ENCODE measurements around the gene GATD1. TPM values are rescaled to one million over a fixed set of nuclear protein-coding genes. Genes with fewer than 3 reads are reported as not detected.

Gene GATD1
- total RNA-seq, 2 donors from 2014 or later = 33.0 to 38.8 TPM

DNA sequence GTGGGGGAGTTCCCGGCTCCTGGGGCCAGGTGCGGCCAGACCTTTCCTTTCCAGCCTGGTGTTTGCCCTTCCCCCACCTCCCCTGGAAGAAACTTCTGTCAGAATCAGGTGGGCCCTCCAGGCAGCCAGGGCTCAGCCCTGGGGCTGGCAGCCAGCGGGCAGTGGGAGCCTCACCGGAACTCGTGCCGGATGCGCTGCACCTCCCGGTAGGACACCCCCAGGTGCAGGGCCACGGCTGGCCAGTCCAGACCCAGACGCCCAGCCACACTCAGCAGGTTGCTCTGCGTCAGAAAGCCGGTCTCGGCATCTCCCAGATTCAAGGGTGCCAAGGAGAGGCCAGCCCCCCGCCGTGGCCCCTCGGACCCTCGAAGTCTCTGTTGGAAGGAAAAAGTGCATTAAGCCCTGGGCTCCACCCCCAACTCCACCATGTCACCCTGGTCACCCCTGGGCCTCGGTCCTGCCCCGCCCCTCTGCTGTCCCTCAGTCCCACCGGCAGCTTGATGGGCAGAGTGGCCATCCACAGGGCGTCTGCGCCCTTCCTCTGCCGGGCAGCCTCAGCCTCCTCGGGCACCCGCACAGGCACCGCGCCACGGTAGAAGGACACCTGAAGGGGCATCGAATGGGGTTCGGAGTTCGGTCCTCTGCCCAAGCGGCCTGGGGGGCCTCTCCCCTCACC lies 22.5 kb upstream of the GATD1 start:
- intact Hi-C loops (cut with DNase I) = loop anchor here (10.0 kb wide), 2 partner anchors 55 to 135 kb away; partner anchors contain the start of gene TALDO1 (in 1 of the 2)
- no peak for DNase-seq (ENCODE audit: low spot score)

DNA sequence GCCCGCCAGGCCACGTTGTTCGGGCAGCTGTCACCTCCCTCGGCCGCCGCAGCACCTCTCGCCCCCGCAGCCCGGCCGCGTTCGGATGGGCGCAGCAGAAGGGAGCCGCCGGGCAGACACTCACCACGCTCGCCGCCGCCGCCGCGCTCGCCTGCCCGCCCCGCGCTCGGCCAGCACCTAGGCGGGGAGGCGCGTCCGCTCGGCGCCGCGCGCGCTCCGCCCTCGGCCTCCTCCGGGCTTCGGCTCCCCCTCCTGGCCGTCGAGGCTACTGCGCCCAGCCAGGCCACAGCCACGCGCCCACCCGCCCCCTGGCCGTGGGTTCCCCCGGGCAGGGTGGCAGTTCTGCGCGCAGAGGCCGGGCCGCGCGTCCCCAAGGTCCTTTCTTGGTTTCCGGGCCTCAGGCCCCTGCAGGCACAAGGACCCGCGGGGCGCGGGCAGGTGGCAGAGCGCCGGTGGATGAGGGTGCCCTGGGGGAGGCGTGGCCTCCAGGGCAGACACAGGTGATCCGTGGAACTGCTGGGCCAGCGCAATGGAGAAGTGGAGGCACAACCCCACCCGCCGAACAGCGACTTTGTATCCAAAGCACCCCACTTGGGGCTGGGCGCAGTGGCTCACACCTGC lies 20.9 kb upstream of the GATD1 start, which contains the start of gene SLC25A22:
Gene SLC25A22 (minus strand): TSS at position 189 of the 621 bp plus-strand sequence. CDS start 3,275 bp downstream, outside the sequence.
- DNase-seq (ENCODE audit: low spot score) = peak; percentile 92
- intact Hi-C loops (cut with DNase I) = loop anchor here in 1 of 2 donors (10.0 kb wide), 1 partner anchor 133 kb away; no protein-coding TSS in a partner anchor

DNA sequence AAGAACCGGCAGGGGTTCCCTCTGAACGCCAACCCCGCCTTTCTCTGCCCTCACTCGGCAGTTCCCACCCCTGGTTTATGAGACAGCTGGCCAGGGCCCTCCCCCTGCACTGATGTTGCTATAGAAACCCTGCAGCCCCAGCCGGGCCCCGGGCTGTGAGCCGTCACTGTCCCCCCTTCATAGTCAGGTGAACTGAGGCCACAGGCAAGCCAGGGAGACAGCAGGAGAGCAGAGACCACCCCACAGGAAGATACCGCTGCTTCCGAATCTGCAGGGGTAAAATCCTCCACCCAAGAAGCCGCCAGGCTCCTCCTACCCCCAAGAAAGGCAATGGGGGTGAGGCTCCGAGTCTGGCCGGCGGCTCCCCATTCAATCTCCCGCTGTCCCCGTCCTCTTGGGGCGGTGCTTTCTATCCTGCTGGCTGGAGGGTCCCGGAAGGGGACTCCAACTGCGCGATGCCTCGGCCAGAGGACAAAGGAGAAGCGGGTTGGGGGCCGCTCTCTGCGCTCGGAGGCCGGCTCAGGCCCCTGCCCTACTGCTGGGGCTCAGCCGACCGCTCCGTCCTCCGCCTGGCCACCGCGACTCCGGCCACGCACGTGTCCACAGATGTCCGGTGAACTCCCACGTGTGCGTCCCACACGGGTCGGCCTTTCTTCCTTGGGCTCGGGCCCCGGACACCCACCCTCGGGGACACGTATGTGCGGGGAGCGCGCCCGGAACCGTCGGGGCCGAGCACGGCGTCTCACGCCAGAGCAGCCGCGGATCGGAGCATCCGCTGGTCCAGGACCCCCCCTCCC lies 20.2 kb upstream of the GATD1 start:
- intact Hi-C loops (cut with DNase I) = loop anchor here in 1 of 2 donors (10.0 kb wide), 1 partner anchor 133 kb away; no protein-coding TSS in a partner anchor
- DNase-seq (ENCODE audit: low spot score) = peak; percentile 90

DNA sequence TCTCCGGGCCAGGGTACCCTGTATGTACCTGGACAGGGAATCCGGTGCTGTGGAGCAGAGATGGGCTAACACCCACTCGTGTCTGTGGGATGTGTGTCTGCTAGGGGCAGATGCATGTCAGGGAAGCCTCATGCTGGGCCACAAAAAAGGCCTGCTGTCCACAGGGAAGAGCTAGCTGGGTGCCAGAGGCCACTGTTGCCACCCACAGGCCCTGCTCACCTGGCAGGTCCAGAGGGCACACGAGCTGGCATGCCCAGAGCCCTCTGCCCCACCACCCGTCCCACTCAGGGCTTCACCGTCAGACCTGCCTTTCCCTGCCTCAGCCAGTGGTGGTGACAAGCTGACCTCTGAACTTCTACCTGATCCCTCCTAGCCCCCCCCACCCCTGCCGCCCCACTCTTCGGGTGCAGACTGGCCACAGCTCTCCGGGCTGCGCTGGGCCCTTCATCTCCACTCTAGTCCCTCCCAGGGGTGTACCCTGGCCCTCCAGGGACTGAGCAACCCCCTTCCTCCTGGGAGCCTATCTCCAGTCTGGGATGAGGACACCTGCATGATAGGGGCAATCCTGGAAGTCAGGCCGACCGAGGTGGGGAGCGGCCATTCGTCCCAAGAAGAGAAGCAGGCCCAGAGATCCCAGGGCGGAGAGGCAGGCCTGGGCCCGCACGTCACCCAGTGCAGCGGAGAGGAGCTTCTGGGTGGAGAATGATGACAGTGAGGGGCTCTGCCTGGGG lies 19.4 kb upstream of the GATD1 start:
- intact Hi-C loops (cut with DNase I) = loop anchor here in 1 of 2 donors (10.0 kb wide), 1 partner anchor 132 kb away; no protein-coding TSS in a partner anchor
- DNase-seq (ENCODE audit: low spot score) = no peak

DNA sequence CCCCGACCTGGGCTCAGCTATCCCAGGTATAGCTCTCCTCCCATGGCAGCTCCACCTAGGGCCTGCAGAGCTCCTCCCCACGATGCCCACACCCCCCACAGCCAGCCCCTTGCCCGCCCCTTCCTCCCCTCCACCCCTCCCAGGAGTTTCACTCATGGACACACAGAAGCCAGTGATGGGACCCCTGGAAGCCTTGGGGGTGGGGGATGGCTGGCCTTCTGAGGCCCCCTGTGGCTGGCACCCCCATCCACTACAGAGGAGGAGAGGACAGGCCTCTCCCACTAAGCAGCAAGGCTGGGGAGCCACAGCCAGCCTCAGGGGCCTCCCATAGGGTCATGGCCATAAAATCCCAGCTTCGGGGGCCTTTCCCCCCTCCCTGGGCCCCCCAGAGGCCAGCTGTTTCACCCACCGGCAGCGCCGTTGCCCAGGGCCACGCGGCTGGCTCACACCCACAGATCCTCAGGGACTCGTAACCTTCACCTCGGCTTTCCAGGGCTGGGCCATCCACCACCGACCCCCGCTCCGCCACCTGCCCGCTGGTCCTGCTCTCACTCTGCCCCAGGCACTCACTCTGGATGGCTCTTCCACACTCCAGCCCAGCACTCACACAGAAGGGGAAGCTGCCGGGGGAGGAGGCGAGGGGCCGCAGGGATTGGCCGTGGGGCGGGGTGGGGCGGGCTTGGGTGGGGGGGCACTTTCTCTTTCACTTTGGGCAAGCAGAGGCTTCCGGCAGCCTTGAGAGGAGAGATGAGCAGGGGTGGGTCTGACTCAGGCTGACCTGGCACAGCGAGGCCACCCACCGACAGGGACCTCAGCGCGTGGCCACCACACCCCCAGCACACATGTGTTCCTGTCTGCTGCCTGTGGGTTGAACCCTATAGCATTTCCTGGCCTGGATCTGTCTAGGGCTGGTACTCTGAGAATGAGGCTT lies 18.6 kb upstream of the GATD1 start:
- intact Hi-C loops (cut with DNase I) = loop anchor here in 1 of 2 donors (10.0 kb wide), 1 partner anchor 131 kb away; no protein-coding TSS in a partner anchor
- DNase-seq (ENCODE audit: low spot score) = peak; percentile 93

DNA sequence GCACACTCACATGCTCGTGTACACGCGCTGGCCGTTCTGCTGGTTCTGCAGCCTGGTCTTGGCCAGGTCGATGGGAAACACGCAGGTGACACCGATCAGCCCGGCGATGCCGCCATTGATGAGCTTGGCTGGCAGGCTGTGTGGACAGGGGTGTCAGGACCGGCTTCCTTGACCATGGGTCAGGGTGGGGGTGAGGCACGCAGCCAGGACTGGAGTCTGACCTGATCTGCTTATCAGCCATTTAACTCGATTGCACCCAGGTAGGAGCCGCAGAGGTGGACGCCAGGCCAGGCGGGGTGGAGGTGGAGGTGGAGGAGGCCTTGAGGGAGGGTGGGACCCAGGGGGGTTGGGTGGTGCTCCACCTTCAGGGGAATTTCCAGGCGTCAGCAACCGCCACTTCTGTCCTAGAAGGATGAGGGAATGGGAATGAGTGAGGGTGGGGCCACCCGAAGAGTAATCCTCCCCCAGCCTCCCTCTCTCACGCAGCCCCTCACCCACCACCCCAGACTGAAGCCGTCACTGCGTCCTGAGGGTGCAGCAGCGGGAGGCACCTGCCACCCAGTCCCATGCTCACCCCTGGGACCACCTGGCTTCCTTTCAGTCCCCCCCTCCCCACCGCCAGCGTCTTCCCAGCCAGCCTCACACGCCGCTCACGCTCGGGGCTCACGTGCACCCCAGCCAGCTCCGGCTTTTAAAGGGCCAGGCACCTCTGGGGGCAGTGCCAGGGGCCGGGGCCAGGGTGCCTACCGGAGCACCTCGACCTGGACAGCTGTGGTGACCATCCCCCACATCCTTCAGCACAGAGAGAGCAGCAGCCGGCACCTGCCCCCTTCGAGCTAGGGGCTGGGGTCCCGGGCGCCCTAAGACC lies 17.7 kb upstream of the GATD1 start:
- intact Hi-C loops (cut with DNase I) = loop anchor here in 1 of 2 donors (10.0 kb wide), 1 partner anchor 130 kb away; no protein-coding TSS in a partner anchor
- no peak for DNase-seq (ENCODE audit: low spot score)

DNA sequence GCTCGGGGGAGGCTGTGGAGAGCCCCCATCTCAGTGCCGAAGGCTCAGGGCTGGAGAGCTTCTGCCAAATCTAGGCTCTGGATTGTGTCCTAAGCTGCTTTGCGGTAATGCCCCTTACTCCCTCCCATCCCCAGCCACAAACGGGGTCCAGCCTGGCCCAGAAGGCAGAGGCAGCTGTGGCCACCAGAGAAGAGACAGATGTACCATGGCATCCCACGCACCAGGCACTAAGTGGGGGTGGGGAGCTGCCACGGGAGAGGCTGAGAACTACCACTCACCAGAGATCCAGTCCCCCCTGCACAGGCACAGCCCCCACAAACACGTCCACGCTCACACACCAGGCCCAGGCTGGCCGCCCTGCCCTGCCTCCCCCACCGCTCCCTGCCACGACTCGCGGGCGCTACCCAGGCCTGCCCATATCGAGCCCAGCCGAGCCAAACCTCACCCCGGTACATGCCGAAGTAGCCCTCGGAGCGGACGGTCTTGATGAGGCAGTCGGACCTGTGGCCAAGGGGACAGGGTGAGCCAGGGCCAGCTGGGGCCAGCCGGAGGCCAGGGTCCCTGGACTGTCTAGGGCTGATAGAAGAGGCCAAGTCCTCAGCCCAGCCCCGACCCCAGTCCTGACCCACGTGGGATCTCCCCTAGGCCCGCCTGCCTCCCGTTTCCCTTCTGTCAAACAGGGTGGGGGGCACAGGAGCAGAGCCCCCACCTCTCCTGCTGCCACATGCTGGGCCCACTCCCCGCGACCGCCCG lies 16.9 kb upstream of the GATD1 start:
- DNase-seq (ENCODE audit: low spot score) = no peak
- intact Hi-C loops (cut with DNase I) = loop anchor here in 1 of 2 donors (10.0 kb wide), 1 partner anchor 129 kb away; no protein-coding TSS in a partner anchor

DNA sequence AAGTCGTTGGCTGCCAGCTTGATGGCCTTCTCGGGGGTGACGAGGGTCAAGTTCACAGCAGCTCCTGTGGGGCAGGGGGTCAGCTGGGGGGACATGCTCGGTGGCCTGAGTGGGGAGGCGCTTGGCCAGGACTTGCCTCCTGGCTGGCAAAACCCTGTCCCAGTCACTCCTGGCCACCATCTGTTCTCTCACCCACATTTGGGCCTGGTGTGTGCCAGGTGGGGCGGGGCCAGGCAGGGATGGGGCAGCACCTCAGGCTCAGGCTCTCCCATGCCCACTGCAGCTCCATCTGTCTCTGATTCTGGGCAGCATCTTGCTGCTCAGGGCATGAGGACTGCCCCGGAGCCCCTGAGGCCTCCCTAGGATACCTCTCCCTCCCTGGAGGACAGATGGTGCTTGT lies 16.3 kb upstream of the GATD1 start:
- no peak for DNase-seq (ENCODE audit: low spot score)
- intact Hi-C loops (cut with DNase I) = loop anchor here in 1 of 2 donors (10.0 kb wide), 1 partner anchor 129 kb away; no protein-coding TSS in a partner anchor

DNA sequence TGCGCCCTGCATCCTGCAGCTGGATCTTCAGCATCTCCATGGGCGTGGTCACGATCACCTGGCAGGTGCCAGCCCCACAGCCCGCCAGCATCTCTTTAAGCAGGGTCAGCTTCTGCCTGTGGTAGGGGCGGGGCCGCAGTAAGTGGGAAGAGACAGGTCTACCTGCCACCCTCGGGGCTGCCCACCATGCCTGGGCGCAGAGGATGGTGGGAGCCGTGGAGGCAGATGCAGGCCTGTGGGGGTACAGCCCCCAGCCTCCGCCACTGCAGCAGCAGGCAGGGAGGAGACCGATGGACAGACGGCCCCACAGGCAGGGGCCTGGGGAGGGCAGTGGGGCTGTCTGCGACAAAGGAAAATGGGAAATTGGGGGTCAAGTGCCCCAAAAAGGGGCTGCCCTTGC lies 15.6 kb upstream of the GATD1 start:
- intact Hi-C loops (cut with DNase I) = loop anchor here in 1 of 2 donors (10.0 kb wide), 1 partner anchor 128 kb away; no protein-coding TSS in a partner anchor
- no peak for DNase-seq (ENCODE audit: low spot score)

DNA sequence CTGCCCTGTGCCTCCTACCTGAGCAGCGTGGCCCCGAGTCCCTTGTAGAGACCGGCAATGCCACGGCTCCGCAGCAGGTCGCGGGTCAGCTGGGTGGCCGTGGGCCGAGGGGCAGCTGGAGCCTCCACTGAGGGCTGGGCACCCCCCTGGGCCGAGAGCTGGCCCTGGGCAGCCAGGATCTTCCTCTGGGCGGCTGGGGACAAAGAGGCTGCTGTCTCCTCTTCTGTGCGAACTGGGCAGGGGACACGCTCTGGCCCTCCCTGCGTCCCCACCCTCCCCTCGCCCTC lies 15.2 kb upstream of the GATD1 start:
- no peak for DNase-seq (ENCODE audit: low spot score)
- intact Hi-C loops (cut with DNase I) = loop anchor here in 1 of 2 donors (10.0 kb wide), 1 partner anchor 128 kb away; no protein-coding TSS in a partner anchor

DNA sequence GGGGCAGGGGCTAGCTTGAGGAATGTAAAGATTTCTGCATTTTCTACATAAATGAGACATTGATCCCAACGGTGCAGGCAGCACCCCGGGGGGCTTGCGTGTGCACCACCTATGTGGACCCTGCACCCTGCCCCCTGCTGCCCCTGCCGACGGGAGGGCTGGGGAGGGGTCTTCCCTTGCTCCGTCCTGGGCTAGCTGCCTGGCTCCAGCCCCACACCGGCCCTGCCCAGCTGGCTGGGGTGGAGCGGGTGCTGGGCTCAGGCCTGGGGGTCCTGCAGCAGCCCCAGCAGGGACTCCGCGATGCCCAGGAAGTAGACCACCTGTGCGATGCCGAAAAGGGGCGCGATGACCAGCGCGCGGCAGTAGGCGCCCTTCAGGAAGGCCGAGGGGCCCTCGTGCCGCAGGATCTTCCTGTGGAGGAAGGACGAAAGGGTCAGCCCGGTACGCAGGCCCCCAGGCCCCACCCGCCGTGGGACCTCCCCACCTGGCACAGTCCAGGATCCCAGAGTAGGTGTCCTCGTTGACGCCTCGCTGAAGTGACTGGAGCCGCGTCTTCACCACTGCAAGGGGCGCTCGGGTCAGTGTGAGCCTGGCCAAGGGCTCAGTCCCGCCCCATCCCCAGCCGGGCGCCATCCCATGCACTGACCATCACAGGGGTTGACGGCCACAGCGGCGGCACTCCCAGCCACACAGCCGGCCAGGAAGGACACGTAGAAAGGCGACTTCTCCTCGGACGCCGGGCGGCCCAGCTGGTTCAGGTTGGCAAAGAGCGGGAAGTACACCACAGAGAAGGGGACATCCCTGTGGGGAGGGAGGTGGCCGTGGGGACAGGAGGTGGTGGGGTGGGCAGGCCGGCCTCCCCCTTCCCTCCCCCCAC lies 14.6 kb upstream of the GATD1 start:
- intact Hi-C loops (cut with DNase I) = loop anchor here in 1 of 2 donors (10.0 kb wide), 1 partner anchor 127 kb away; no protein-coding TSS in a partner anchor
- DNase-seq (ENCODE audit: low spot score) = no peak

DNA sequence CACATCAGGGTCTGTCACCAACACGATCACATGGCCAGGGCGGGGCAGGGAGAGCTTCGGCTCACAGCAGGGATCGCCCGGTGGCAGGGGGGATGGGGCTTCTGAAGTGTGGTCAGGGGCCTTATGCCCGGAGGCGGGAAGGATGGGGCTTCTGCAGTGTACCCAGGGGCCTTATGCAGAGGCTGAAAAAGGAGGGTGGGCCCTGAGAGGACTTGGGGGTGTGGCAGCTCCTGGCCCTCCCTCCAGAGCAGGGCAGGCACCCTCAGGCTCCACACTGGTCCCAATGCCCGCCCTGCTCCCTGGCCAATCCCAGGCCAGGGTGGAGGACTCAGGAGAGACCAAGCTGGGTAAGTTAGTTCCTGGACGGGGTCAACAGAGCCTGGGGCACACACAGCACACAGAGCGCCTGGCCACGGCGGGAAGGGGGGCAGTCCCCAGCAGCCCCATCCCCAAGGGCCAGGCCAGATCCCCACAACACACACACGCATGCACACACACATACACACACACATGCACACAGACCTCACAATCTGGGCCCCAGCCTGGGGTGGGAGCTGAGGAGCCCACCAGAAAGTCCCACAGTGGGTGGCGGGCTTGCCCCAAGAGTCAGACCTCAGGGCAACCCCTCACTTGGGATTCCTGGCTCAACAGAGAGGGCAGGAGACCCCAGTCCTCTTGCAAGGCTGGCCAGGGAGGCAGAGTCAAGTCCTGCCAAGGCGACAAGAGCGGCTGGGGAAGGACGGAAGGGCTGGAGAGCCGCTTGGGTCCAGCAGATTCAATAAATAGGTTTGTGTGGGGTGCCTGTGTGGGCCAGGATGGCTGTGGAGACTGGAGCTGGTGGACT lies 13.7 kb upstream of the GATD1 start:
- no peak for DNase-seq (ENCODE audit: low spot score)
- intact Hi-C loops (cut with DNase I) = loop anchor here in 1 of 2 donors (10.0 kb wide), 1 partner anchor 126 kb away; no protein-coding TSS in a partner anchor

DNA sequence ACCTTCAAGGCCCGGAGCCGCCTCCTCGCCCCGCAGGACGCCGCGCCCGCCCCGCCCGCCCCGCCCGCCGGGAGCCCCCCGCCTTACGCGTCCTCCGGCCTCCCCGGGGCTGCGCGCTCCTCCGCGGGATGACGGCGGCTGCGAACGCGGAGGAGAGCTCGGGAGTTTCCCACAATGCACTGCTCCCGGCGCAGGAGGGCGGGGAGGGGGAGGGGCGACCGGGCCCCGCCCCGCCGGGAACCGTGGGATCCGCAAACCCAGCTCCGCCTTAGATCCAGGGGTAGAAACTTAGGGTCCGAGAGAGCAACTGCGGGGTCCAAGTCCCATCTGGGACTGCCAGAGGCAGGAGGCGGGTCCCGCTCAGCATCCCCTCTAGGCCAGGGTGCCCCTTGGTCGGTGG lies 12.7 kb upstream of the GATD1 start, which contains the start of gene CEND1:
Gene CEND1 (minus strand): TSS at position 148 of the 400 bp plus-strand sequence. CDS start 1,514 bp downstream, outside the sequence.
- DNase-seq (ENCODE audit: low spot score) = no peak
- intact Hi-C loops (cut with DNase I) = loop anchor here in 1 of 2 donors (10.0 kb wide), 1 partner anchor 125 kb away; no protein-coding TSS in a partner anchor
